IPS DF 6.9 (cell line): ENCODE results near the gene KLHL4.
"Not testable (repeated sequence)": the region's sequence is repeated elsewhere in the genome, so short reads cannot be mapped to it uniquely, and the experiment has no call there.

Experiments used
- DNase-seq: peaks from one replicate; pipeline ENCODE4 v3.0.0-alpha.2; 2013; ENCODE audit warnings: low read depth, low spot score
- H3K27ac ChIP-seq: one replicate; pipeline ENCODE4 v1.5.1; 2013; ENCODE audit warnings: low read length, control low read depth
- H3K27me3 ChIP-seq: 2 replicates; pipeline ENCODE4 v1.6.1; 2013; ENCODE audit warnings: mild to moderate bottlenecking, low read length; ENCODE audit not compliant: control insufficient read depth, insufficient read depth
- H3K36me3 ChIP-seq: 2 replicates; pipeline ENCODE4 v1.6.1; 2013; ENCODE audit warnings: low read length; ENCODE audit not compliant: control insufficient read depth, insufficient read depth
- H3K4me1 ChIP-seq: 2 replicates; pipeline ENCODE4 v1.6.1; 2013; ENCODE audit warnings: low read length; ENCODE audit not compliant: control insufficient read depth, insufficient read depth
- H3K4me3 ChIP-seq: 2 replicates; pipeline ENCODE4 v1.5.1; 2013; ENCODE audit warnings: mild to moderate bottlenecking, low read length
- H3K9me3 ChIP-seq: 2 replicates; pipeline ENCODE4 v1.6.1; 2013; ENCODE audit warnings: low read length, inconsistent platforms; ENCODE audit not compliant: control insufficient read depth, insufficient read depth
- WGBS: extraction: QIAGEN DNeasy Blood & Tissue Kit; methylation state at CpG from one replicate; pipeline ENCODE4 v1.1.7; 2013; ENCODE audit warnings: mixed read lengths, missing lambda C conversion rate; ENCODE audit not compliant: insufficient read length, insufficient coverage; 5-methylcytosine and 5-hydroxymethylcytosine counted together

KLHL4 gene

DNA sequence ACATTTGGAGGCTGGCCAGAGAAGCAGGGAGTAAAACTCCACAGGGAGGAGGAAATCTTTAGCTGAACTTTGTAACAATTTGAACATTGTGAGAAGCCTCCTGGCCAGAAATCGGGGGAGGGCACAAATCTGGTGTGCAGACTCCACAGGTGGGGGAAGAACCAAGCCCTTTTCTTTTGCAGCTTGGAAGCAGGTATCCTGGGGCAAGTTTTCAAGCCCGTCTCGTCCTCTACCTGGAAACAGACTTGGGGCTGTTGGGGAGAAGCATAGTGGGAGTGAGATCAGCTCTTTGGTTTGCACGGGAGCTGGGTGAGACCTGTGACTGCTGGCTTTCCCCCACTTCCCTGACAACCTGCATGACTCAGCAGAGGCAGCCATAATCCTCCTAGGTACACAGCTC, 123.8 kb downstream of the KLHL4 start:
- no CpG with 5 or more reads among the region's 4 CpGs for WGBS

GRCh38 chrX:87661761-87662160, 144.2 kb downstream of the KLHL4 start:
- no peak overlapping the region for H3K27ac ChIP-seq
- WGBS: no CpG with 5 or more reads among the region's 6 CpGs
- DNase-seq: no peak
- no peaks in the 10 kb centered on the region for H3K4me1 ChIP-seq
- H3K27me3 ChIP-seq: no peaks in the 10 kb centered on the region
- H3K36me3 ChIP-seq: no peaks in the 10 kb centered on the region
- no peaks in the 10 kb centered on the region for H3K9me3 ChIP-seq
- H3K4me3 ChIP-seq: no peak overlapping the region

More for the DNA sequence above, 123.8 kb downstream of the KLHL4 start:
- H3K36me3 ChIP-seq, H3K27ac ChIP-seq, DNase-seq, H3K9me3 ChIP-seq, H3K4me1 ChIP-seq, H3K4me3 ChIP-seq, H3K27me3 ChIP-seq: not testable (repeated sequence)

DNA sequence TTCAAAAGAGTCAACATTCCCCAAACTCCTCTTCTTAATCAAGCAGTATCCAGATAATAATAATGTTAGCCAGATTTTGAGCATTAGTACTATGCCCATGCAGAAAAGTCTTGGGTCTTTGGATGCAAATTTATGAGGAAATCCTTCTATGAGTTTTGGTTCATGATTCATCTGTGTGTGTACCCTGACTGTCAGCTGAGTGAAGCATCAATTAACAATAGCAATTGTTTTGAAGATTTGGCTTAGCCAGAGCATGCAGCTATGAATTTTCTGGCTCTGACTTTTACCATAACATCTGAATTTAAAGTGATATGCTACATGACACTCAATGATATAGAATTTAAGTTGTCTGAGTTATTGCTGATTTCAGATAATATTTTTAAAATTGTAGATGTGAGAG, 145.8 kb downstream of the KLHL4 start:
- Histone ChIP-seq H3K4me3 (no peak overlapping the region), H3K27ac (no peak overlapping the region), H3K4me1 (no peaks in the 10 kb centered on the region), H3K27me3 (no peaks in the 10 kb centered on the region), H3K9me3 (no peaks in the 10 kb centered on the region), H3K36me3 (no peaks in the 10 kb centered on the region)
- no peak for DNase-seq

GRCh38 chrX:87664381-87664780, 146.8 kb downstream of the KLHL4 start:
- no CpG with 5 or more reads among the region's 2 CpGs for WGBS
- no peak overlapping the region for H3K4me3 ChIP-seq
- no peak for DNase-seq
- H3K9me3 ChIP-seq: no peaks in the 10 kb centered on the region
- no peaks in the 10 kb centered on the region for H3K36me3 ChIP-seq
- H3K4me1 ChIP-seq: no peaks in the 10 kb centered on the region
- H3K27me3 ChIP-seq: no peaks in the 10 kb centered on the region
- H3K27ac ChIP-seq: no peak overlapping the region

- no peaks in the 10 kb centered on the region for H3K9me3 ChIP-seq
- H3K4me3 ChIP-seq: no peak overlapping the region
- peak; percentile 52 for DNase-seq
- no peaks in the 10 kb centered on the region for H3K27me3 ChIP-seq
- no peaks in the 10 kb centered on the region for H3K36me3 ChIP-seq
- no CpG with 5 or more reads among the region's 1 CpG for WGBS
- no peak overlapping the region for H3K27ac ChIP-seq
- no peaks in the 10 kb centered on the region; the same call in 1 of the 2 replicates for H3K4me1 ChIP-seq
These were observed 162.2 kb downstream of the KLHL4 start for GRCh38 chrX:87679849-87680248.

DNA sequence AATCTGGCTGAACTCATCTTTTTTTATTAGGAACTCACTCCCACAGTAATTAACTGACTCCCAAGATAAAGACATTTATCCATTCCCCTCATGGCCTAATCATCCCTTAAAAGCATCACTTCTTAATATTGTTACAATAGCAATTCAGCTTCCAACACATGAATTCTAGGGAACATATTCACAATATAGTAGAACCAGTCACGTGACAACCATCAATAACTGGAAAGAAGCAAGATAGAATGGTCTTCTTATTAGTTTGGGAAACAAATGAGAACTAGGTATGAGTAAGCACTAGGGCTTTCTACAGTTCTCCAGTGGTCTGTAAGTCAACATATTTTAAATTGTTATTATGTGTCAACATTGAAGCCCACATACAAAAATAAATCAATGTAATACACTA, 170.1 kb downstream of the KLHL4 start:
- Histone ChIP-seq H3K27ac (no peak overlapping the region), H3K27me3 (no peaks in the 10 kb centered on the region), H3K36me3 (no peaks in the 10 kb centered on the region), H3K4me1 (no peaks in the 10 kb centered on the region), H3K4me3 (no peak overlapping the region), H3K9me3 (no peaks in the 10 kb centered on the region)
- no CpG with 5 or more reads among the region's 1 CpG for WGBS
- DNase-seq: no peak

DNA sequence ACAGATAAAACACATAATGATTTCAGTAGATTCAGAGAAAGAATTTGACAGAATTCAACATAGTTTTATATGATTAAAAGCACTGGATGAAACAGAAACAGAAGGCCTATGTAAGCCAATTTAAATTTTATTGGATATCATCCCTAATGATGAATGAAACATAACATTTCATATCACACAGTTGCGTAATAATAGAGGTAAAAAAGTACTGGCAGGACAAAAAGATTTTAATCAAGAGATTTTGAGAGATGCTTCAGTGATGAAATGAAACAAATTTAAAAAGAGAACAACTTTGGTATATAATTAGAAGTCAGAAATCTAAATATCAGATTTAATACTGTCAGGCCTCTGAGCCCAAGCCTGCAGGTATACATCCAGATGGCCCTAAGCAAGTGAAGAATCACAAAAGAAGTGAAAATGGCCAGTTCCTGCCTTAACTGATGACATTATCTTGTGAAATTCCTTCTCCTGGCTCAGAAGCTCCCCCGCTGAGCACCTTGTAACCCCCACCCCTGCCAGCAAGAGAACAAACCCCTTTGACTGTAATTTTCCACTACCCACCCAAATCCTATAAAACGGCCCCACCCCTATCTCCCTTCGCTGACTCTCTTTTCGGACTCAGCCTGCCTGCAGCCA, 170.6 kb downstream of the KLHL4 start:
- WGBS: no CpG with 5 or more reads among the region's 5 CpGs
- H3K36me3 ChIP-seq, H3K27ac ChIP-seq, DNase-seq, H3K4me1 ChIP-seq, H3K27me3 ChIP-seq, H3K9me3 ChIP-seq, H3K4me3 ChIP-seq: not testable (repeated sequence)

DNA sequence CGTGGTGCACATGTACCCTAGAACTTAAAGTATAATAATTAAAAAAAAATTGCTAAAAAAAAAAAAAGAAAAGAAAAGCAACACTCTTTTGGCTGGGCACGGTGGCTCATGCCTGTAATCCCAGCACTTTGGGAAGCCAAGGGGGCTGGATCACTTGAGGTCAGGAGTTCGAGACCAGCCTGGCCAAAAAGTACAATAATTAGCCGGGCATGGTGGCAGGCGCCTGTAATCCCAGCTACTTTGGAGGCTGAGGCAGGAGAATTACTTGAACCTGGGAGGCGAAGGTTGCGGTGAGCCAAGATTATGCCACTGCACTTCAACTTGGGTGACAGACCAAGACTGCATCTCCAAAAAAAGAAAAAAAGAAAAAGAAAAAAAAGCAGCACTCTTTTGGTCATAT, 171.6 kb downstream of the KLHL4 start:
- not testable (repeated sequence) for DNase-seq, H3K27ac ChIP-seq, H3K36me3 ChIP-seq, H3K4me3 ChIP-seq, H3K27me3 ChIP-seq, H3K4me1 ChIP-seq, H3K9me3 ChIP-seq
- no CpG with 5 or more reads among the region's 7 CpGs for WGBS

DNA sequence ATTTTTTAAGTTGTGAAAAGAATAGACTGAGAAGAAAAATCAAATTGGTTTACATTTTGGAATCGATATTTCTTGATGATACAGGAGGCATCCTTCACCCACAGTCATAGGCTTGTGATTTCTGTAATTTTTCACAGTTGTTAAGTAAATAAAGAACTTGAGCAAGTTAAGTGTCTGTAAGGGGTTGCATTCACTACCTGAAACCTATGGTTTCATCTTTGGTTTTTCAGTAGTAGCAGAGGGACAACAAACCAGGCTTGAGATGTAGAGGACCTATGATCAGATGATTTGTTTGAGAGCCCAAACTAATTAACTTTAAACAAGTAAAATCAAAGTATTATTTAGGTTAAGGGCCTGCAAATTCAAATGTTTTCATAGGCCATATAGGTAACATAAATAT, 175.6 kb downstream of the KLHL4 start:
- WGBS: no CpG with 5 or more reads among the region's 1 CpG
- DNase-seq: no peak

GRCh38 chrX:87697409-87697808, 179.8 kb downstream of the KLHL4 start:
- no CpG with 5 or more reads among the region's 1 CpG for WGBS
- Histone ChIP-seq H3K9me3 (no peaks in the 10 kb centered on the region), H3K36me3 (no peaks in the 10 kb centered on the region), H3K4me1 (no peaks in the 10 kb centered on the region), H3K4me3 (no peak overlapping the region), H3K27ac (no peak overlapping the region), H3K27me3 (no peaks in the 10 kb centered on the region)
- no peak for DNase-seq

More for the DNA sequence above, 175.6 kb downstream of the KLHL4 start:
- H3K4me1 ChIP-seq: no peaks in the 10 kb centered on the region
- H3K27ac ChIP-seq: no peak overlapping the region
- no peaks in the 10 kb centered on the region for H3K36me3 ChIP-seq
- H3K9me3 ChIP-seq: no peaks in the 10 kb centered on the region
- H3K27me3 ChIP-seq: no peaks in the 10 kb centered on the region
- H3K4me3 ChIP-seq: no peak overlapping the region

- Histone ChIP-seq H3K27ac (no peak overlapping the region), H3K4me3 (no peak overlapping the region), H3K4me1 (no peaks in the 10 kb centered on the region), H3K27me3 (no peaks in the 10 kb centered on the region), H3K9me3 (no peaks in the 10 kb centered on the region), H3K36me3 (no peaks in the 10 kb centered on the region)
- no peak for DNase-seq
- no CpG with 5 or more reads among the region's 3 CpGs for WGBS
These were observed 185.2 kb downstream of the KLHL4 start for GRCh38 chrX:87702795-87703194.
